Bronchial epithelial cell (primary cell): Measurements from ENCODE around the gene ANKRD65. TPM values are rescaled to one million over a fixed set of nuclear protein-coding genes. Genes with fewer than 3 reads are reported as not detected.

Experiments
- DNase-seq: peaks from one replicate; pipeline ENCODE4 v3.0.0-alpha.2; 2010; ENCODE audit warnings: low read depth
- FAIRE-seq: peaks from 2 replicates; lab custom pipeline; 2011; peaks lifted over from hg19 to GRCh38; lab: Jason Lieb, UNC
- H3K27me3 ChIP-seq: 2 replicates; pipeline ENCODE4 v1.5.1; 2011; ENCODE audit warnings: low read length; ENCODE audit not compliant: control insufficient read depth, insufficient read depth
- H3K36me3 ChIP-seq: 2 replicates; pipeline ENCODE4 v1.5.1; 2011; ENCODE audit warnings: low read length; ENCODE audit not compliant: control insufficient read depth, insufficient read depth
- H3K4me3 ChIP-seq: 2 replicates; pipeline ENCODE4 v1.5.1; 2011; ENCODE audit warnings: mild to moderate bottlenecking, low read depth, low read length, control low read depth
- CTCF ChIP-seq: IDR thresholded peaks from 2 replicates; pipeline ENCODE4 v1.5.1; 2011; ENCODE audit warnings: mild to moderate bottlenecking, moderate library complexity, low read length, control low read depth, inconsistent platforms; ENCODE audit not compliant: insufficient read depth, severe bottlenecking
- total RNA-seq: library from RNA; depleted of rRNA; stranded (reverse); fragments of >200 nt; gene quantifications from 2 replicates; pipeline ENCODE4 v1.2.1, GENCODE V29; 2014

Gene ANKRD65
- total RNA-seq, 1 donor from 2014 or later, result 5.3 TPM

- FAIRE-seq, result no peak
- no peak for DNase-seq
- Histone ChIP-seq H3K36me3 (no peaks in the 10 kb centered on the region), H3K27me3 (no peaks in the 10 kb centered on the region), H3K4me3 (no peak overlapping the region)
- TF ChIP-seq CTCF, result no peak
These were observed 19.4 kb upstream of the ANKRD65 start for GRCh38 chr1:1440262-1441001.

- Histone ChIP-seq H3K36me3 (no peaks in the 10 kb centered on the region), H3K4me3 (no peak overlapping the region), H3K27me3 (no peaks in the 10 kb centered on the region)
- DNase-seq, result no peak
- no peak for TF ChIP-seq CTCF
- FAIRE-seq, result no peak
These were observed 18.6 kb upstream of the ANKRD65 start for GRCh38 chr1:1439546-1440261.

GRCh38 chr1:1438531-1439381 is 17.7 kb upstream of the ANKRD65 start:
- FAIRE-seq (no peak), DNase-seq (no peak)
- no peaks in the 10 kb centered on the region for H3K36me3 ChIP-seq
- no peak overlapping the region for H3K4me3 ChIP-seq
- no peak for TF ChIP-seq CTCF
- H3K27me3 ChIP-seq, result no peaks in the 10 kb centered on the region

- TF ChIP-seq CTCF, result no peak
- Histone ChIP-seq H3K27me3 (no peaks in the 10 kb centered on the region), H3K36me3 (no peaks in the 10 kb centered on the region), H3K4me3 (no peak overlapping the region)
- DNase-seq (no peak), FAIRE-seq (no peak)
These were observed 16.9 kb upstream of the ANKRD65 start for GRCh38 chr1:1437904-1438376.

- TF ChIP-seq CTCF, result no peak
- FAIRE-seq, result no peak
- H3K27me3 ChIP-seq, result no peaks in the 10 kb centered on the region
- no peak for DNase-seq
- H3K4me3 ChIP-seq, result no peak overlapping the region
- H3K36me3 ChIP-seq, result no peaks in the 10 kb centered on the region
These were observed 16.2 kb upstream of the ANKRD65 start for GRCh38 chr1:1437033-1437903.
